ENCODE measurements around the gene DHRS7.

The DHRS7 gene

DNA sequence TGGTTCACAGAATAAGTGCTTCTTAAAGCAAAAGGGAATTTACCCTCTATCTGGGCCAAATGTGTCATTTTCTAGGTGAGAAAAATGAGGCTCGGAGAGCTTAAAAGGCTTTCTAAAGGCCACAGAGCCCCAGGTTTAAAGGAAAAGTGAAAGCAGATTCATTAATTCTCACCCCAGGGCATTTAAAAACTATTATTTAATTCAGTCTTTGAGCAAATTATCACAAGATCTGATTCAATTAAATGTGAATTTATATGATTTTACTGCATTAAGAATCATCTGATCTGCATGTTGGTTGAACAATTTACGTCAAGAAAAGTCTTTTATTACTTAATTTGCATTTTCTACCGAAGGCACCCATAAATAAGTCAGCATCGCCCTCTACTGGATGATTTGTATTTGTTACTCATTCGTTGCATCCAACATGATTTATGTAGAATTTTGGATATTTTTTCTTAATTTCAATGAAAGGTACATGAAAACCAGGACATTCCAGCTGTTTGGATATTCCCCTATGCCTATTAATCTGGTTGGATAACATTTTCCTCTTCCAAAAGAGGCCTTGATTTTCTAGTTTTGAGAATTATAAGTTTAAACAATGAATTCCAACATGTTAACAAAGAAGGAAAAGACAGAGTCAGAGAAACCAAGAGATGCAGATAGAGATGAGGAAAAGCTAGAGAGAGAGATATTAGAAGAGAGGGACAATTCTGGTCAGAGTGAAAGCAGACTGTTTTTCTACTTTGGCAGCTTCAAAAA is 19.1 kb upstream of the DHRS7 start:
- DNase-seq = peak; percentile 79

GRCh38 chr14:60183741-60184140 is 18.5 kb upstream of the DHRS7 start:
- DNase-seq = peak; percentile 20

- no peak for DNase-seq
Observed at GRCh38 chr14:60183138-60183537, 17.9 kb upstream of the DHRS7 start.

GRCh38 chr14:60179431-60179869 is 14.3 kb upstream of the DHRS7 start:
- no peak for DNase-seq

DNA sequence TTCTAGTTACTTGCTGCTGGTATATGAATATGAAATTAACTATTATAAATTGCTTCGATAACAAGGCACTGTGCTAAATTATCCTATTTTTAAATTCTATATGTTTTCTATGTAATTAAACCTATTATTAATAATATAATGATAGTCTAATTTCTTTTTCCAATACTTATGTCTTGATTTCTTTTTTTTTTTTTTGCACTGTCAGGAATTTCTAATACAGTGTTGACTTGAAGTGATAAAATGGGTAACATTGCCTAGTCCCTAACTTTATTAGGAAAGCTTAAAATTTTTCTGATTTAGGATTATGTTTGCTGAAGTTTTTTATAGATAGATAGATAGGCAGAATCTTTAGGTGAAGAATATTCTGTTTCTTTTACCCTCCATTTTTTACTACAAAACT is 13.6 kb upstream of the DHRS7 start:
- DNase-seq = no peak

- no peak for DNase-seq
Observed at GRCh38 chr14:60178164-60178563, 13.0 kb upstream of the DHRS7 start.

GRCh38 chr14:60175255-60175902 is 10.2 kb upstream of the DHRS7 start:
- no peak for DNase-seq

GRCh38 chr14:60174352-60175254 is 9.4 kb upstream of the DHRS7 start:
- no peak for DNase-seq

- no peak for DNase-seq
Observed at GRCh38 chr14:60171690-60172089, 6.5 kb upstream of the DHRS7 start.

- DNase-seq = no peak
Observed at GRCh38 chr14:60170948-60171347, 5.8 kb upstream of the DHRS7 start.

DNA sequence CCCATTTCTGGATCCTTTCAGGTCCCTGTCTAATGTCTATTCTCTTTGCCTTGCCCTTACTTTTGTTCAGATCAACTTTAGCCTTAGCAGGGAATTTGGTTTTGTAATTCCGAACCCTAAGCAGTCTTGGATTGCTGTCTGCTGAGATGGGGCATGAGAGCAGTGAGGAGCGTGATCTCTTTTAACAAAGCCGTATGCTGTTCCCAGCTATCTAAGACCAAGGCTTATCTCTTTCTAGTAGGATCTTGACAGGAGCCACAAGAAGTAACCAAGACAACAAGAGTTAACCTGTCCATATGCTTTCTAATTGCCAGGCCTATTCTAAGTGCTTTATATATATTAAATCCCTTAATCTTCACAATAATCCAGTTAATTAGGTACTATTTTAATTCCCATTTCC is 4.5 kb upstream of the DHRS7 start:
- DNase-seq = no peak

DNA sequence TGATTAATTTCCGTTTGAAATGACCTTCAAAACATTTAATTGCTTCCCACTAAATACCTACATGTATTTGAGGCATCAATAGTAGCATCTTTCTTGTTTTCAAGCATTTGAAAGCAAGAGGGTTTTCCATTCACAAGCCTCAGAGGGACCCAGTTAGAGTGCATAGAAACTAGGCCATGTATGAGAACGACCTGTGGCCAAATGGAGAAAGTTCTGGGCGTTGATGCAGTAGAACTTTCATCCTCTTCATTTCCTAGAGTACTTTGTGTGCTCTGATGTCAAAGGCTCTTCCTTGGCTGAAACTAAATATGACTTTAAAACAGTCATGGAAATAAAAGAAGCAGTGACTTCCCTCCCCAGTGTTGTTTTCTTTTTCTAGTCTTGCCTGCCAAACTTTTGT is 944 bp upstream of the DHRS7 start:
- peak; percentile 40 for DNase-seq

- no peak for DNase-seq
Observed at GRCh38 chr14:60165547-60165876, 314 bp upstream of the DHRS7 start.

- DNase-seq = no peak
Observed at GRCh38 chr14:60164404-60164711, 840 bp downstream of the DHRS7 start.

GRCh38 chr14:60163693-60164092 is 1.5 kb downstream of the DHRS7 start:
- no peak for DNase-seq

GRCh38 chr14:60161196-60162107 is 3.7 kb downstream of the DHRS7 start:
- no peak for DNase-seq

GRCh38 chr14:60160422-60160821 is 4.8 kb downstream of the DHRS7 start:
- DNase-seq = no peak

DNA sequence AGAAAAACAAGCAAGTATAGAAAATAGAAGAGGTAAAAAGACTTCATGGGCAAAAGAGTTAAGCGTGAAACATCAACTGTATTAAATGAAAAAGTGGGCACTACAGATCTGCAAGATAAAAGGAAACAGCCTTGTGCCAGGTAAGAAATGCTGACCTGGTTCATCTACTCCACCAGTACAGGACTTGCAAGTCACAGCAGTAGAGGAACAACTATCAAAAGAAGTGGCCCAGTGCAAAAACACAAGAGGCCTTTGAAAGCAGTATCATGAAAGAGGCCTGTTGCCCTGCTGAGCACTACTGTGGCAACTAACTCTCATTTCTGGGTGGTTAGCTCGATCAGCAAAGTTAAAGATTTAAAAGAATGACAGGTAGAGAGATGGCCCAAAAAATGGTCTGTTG is 10.5 kb downstream of the DHRS7 start:
- no peak for DNase-seq

- DNase-seq = peak; percentile 32
Observed at GRCh38 chr14:60153991-60154390, 11.2 kb downstream of the DHRS7 start.

GRCh38 chr14:60151715-60152114 is 13.5 kb downstream of the DHRS7 start:
- DNase-seq = peak; percentile 73

- no peak for DNase-seq
Observed at GRCh38 chr14:60134702-60135101, 30.5 kb downstream of the DHRS7 start.

- DNase-seq = no peak
Observed at GRCh38 chr14:60133487-60133886, 31.7 kb downstream of the DHRS7 start.

GRCh38 chr14:60125918-60126317 is 39.3 kb downstream of the DHRS7 start:
- DNase-seq = no peak

Data from CD4-positive, alpha-beta T cell treated with Interleukin-12 subunit alpha and Interleukin-12 subunit beta, for 1 hour (primary cell).